Astrocyte of the spinal cord (primary cell): ENCODE data around the gene RGS6.
"Not testable (repeated sequence)": the region's sequence is repeated elsewhere in the genome, so short reads cannot be mapped to it uniquely, and the experiment has no call there.

ENCODE experiments used
- DNase-seq: peaks from one replicate; pipeline ENCODE4 v3.0.0; 2011; ENCODE audit warnings: low read depth, low spot score
- H3K4me3 ChIP-seq: 2 replicates; pipeline ENCODE4 v1.5.1; 2011; ENCODE audit warnings: low read depth, mild to moderate bottlenecking, low read length, moderate library complexity
- in situ Hi-C: cut with HindIII; loops from 2 replicates; pipeline ENCODE4 v1.10.0; 2017; ENCODE audit warnings: low sequenced_read_pairs
- TF ChIP-seq, protein P1 (sequence below): IDR thresholded peaks from 2 replicates; pipeline ENCODE4 v1.5.1; 2012; ENCODE audit warnings: low read depth, mild to moderate bottlenecking, low read length, inconsistent platforms

Gene RGS6

DNA sequence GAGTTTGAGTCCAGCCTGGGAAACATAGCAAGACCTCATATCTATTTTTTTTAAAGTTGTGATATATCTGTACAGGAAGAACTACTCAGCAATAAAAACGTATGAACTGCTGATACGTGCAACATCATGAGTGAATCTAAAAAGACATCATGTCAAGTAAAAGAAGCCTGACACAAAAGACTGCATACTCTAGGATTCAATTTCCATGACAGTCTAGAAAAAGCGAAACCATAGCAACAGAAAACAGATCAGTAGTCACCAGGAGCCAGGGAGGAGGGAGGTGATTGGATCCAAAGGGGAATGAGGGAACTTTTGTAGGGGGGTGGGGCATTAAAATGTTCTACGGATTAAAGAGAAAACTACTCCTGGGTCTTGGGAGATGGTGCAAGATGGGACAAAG is 8.7 kb upstream of the RGS6 start:
- in situ Hi-C loops = no loop called here
- H3K4me3 ChIP-seq = no peak overlapping the region
- no peak for DNase-seq
- TF ChIP-seq, protein P1, sequence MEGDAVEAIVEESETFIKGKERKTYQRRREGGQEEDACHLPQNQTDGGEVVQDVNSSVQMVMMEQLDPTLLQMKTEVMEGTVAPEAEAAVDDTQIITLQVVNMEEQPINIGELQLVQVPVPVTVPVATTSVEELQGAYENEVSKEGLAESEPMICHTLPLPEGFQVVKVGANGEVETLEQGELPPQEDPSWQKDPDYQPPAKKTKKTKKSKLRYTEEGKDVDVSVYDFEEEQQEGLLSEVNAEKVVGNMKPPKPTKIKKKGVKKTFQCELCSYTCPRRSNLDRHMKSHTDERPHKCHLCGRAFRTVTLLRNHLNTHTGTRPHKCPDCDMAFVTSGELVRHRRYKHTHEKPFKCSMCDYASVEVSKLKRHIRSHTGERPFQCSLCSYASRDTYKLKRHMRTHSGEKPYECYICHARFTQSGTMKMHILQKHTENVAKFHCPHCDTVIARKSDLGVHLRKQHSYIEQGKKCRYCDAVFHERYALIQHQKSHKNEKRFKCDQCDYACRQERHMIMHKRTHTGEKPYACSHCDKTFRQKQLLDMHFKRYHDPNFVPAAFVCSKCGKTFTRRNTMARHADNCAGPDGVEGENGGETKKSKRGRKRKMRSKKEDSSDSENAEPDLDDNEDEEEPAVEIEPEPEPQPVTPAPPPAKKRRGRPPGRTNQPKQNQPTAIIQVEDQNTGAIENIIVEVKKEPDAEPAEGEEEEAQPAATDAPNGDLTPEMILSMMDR = no peak

- TF ChIP-seq, protein P1 = no peak
- DNase-seq = no peak
- in situ Hi-C loops = no loop called here
- no peak overlapping the region for H3K4me3 ChIP-seq
Observed at GRCh38 chr14:71931492-71932228, 569 bp upstream of the RGS6 start.

DNA sequence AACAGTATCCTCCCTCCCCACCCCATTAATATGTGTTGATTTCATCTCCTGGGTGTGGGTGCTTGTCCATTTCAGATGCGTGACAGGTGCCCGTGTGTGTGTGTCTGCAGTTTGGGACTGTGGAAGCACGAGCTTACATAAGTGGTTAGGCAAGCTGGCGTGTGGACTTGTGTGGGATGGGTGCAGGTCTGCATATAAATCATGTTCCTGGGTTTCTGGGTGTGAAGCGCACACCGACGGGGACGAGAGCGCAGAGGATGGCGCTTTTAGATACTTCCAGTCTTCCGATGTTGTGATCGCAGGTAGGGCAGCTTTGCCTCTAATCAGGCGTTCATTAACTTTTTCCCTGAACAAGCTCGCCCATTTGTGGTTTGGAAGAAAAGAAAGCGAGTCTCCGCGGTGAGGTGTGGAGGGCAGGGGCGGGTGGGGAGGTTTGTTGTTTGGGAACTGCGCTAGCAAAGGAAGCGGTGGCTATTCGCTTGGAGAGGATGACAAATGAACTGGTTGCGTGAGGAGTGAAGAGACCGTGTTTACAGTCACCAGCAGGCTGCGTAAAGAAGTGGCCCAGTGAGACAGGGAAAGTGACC is 865 bp downstream of the RGS6 start:
- H3K4me3 ChIP-seq = no peak overlapping the region
- in situ Hi-C loops = no loop called here
- TF ChIP-seq, protein P1 = no peak
- DNase-seq = no peak

GRCh38 chr14:71938273-71938672 is 6.0 kb downstream of the RGS6 start:
- H3K4me3 ChIP-seq, DNase-seq, in situ Hi-C loops: not testable (repeated sequence)

DNA sequence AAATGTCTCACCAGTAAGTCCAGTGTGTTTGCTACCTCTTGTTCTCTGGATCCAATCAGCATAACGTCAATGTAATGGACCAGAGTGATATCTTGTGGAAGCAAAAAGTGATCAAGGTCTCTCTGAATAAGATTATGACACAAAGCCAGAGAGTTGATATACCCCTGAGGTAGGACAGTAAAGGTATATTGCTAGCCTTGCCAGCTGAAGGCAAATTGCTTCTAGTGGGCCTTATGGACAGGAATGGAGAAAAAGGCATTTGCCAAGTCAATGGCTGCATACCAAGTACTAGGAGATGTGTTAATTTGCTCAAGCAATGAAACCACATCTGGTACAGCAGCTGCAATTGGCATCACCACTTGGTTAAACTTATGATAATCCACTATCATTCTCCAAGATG is 7.1 kb downstream of the RGS6 start:
- in situ Hi-C loops, DNase-seq, H3K4me3 ChIP-seq: not testable (repeated sequence)

DNA sequence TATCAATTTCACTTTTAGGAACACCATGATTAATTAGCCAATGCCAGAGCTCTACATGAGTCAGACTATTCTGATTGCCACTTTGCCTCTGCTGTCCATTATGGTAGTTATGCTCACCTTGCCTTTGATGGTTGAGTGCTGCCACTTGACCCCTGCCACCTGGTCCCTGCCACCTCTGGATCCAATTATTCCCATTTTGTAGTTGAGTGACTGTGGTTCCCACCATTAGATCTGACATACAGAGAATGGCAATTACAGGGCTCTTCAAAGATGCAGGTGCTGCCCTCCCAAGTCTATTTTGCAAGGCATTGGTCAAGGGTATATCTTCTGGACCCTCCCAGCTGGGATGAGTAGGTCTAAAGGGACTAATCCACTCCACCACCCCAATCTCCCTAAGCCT is 8.3 kb downstream of the RGS6 start:
- H3K4me3 ChIP-seq, DNase-seq, in situ Hi-C loops: not testable (repeated sequence)

DNA sequence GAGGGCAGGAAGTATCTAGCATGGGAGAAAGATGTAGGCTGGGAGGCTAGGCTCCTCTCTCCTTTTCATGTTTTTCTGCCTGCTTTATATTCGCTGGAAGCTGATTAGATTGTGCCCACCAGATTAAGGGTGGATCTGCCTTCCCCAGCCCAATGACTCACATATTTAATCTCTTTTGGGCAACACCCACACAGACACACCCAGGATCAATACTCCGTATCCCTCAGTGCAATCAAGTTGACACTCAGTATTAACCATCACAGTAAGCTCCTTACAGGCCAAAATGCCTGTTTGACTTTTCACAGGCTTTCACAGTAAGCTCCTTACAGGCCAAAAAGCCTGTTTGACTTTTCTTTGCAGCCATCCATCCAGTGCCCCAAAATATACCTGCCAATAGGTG is 9.4 kb downstream of the RGS6 start:
- DNase-seq, in situ Hi-C loops: not testable (repeated sequence)

DNA sequence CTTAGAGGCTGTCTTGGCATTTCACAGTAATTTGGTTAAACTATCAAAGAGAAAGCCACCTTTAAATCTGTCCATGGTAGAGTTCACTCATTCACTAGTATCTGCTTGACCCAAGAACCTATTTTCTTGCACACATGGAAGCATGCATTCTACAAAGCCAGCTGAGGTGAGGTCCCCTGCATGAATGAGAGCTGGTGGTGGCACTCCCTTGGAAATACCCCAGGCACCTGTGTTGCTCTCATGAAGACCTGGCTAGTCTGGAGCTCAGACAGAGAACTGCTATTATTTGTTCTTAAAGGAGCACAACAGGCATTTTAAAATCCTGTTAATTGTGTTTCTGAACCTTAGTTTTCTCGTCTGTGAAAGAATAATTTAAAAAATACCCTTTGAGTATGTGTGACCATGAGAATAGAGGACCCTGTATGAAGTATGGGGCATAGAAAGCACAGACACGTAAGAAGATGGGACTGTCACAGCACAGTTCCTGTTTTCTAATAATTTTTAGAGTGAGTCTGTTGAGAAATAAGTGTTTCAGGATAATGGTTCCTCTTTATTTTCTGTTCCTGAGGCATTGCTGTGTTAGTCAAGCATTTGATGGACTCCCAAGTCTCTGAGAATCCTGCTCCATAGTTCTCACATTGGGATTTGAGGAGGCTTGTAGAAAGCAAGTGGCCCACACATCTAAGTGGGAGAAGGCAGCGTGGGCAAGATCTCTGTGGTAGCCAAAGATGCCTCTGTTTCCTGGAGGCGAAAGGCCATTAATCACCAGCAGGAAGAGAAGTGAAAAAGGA is 10.9 kb downstream of the RGS6 start:
- in situ Hi-C loops = no loop called here
- TF ChIP-seq, protein P1 = no peak
- H3K4me3 ChIP-seq = no peak overlapping the region
- DNase-seq = no peak

More for the DNA sequence above, 9.4 kb downstream of the RGS6 start:
- not testable (repeated sequence) for H3K4me3 ChIP-seq
